ENCODE results near the gene PTBP1.
A peak's percentile ranks its signal among the peaks of the same experiment; 100 is the strongest.

The PTBP1 gene

DNA sequence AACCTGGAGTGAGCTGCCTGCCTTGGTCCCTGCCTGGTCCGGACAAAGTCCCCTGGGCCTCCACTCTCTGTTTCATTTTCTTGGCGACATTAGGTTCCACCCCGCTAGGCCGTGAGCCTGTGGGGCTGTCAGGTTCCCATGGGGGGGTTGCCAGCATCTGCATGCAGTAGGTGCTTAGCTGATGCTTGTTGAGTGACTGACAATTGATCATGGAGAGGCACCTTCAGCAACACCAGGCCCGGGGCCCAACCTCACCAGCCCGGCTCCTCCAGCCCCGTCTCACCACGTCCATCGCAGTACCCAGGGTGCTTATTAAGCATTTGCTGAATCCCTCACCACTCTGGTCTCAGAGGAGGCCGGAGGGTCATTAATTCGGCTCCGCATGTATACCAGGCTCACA is 33.0 kb upstream of the PTBP1 start:
- peaks cover 7% of the 10 kb centered on the region for H3K27me3 Mint-ChIP-seq
- no peaks in the 10 kb centered on the region for H3K4me1 Mint-ChIP-seq
- DNase-seq (no peak), ATAC-seq (no peak)
- peaks cover 0 to 7% of the 10 kb centered on the region in 2 donors for H3K9me3 Mint-ChIP-seq
- no peak overlapping the region for H3K27ac Mint-ChIP-seq
- H3K4me3 Mint-ChIP-seq, result no peak overlapping the region

DNA sequence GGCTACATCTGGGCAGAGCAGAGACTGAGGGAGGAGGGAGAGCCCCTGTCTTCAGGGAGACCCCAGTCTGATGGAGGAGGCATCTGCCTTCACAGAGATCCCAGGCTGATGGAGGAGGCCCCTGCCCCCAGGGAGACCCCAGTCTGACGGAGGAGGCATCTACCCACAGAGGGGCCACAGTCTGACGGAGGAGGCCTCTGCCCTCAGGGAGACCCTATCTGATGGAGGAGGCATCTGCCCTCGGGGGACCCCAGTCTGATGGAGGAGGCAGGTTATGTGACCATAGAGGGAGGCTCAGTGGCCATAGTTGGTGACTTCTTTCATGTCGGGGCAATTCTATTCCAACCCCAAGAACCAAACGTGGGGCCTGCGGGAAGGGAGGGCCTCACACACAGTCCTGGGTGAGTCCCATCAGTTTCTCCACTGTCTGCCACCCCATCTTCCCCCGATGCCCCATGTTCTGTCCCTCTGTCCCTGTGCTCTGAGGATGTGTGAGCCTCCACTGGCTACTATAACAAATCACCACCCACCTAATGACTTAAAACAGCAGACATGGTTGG is 32.0 kb upstream of the PTBP1 start:
- peaks cover 7% of the 10 kb centered on the region for H3K27me3 Mint-ChIP-seq
- DNase-seq (no peak), ATAC-seq (no peak)
- peaks cover 2% of the 10 kb centered on the region for H3K4me1 Mint-ChIP-seq
- no peak overlapping the region for H3K4me3 Mint-ChIP-seq
- no peak overlapping the region for H3K27ac Mint-ChIP-seq
- H3K9me3 Mint-ChIP-seq, result no peaks in the 10 kb centered on the region

DNA sequence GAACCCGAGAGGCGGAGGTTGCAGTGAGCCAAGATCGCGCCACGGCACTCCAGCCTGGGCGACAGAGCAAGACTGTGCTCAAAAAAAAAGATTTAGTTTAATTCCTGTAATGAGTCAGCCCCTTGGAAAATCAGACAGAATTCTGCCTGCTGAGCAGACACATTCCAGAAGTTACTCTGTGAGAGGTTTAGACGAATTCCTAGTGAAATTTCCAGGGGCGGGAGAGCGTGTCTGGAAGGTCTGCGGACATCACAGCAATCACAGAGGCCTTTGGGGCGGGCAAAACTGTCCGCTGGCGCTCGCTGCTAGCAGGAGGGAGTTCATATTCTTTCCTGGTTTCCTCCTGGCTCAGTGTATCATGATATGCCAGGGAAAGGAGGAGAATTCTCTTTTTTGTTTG is 28.8 kb upstream of the PTBP1 start:
- no peak for ATAC-seq
- no peak for DNase-seq
- Mint-ChIP-seq H3K4me1 (peaks cover 5% of the 10 kb centered on the region), H3K9me3 (no peaks in the 10 kb centered on the region), H3K27me3 (peaks cover 15% of the 10 kb centered on the region), H3K4me3 (no peak overlapping the region), H3K27ac (no peak overlapping the region)

DNA sequence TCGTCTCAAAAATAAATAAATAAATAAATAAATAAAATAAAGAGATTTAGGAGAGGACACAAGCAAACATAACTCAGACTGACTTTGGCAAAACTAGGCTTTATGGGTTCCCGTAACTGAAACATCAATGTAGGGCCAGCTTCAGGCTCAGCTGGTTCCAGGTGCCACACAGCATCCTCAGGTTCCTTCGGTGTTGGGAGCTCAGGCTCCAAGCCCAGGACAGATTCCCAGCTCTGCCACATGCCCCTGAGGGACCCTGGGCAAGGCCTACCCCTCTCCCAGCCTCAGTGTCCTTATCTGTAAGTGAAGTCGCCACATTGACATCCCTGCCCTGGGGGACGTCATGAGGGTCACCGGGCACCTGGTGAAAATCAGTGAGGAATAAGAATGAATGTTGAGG is 27.6 kb upstream of the PTBP1 start:
- Mint-ChIP-seq H3K27ac (no peak overlapping the region), H3K27me3 (peaks cover 15% of the 10 kb centered on the region), H3K9me3 (no peaks in the 10 kb centered on the region), H3K4me1 (peaks cover 5% of the 10 kb centered on the region), H3K4me3 (peak overlapping the region in 1 of 2 donors; percentile 31)
- ATAC-seq (no peak), DNase-seq (no peak)

DNA sequence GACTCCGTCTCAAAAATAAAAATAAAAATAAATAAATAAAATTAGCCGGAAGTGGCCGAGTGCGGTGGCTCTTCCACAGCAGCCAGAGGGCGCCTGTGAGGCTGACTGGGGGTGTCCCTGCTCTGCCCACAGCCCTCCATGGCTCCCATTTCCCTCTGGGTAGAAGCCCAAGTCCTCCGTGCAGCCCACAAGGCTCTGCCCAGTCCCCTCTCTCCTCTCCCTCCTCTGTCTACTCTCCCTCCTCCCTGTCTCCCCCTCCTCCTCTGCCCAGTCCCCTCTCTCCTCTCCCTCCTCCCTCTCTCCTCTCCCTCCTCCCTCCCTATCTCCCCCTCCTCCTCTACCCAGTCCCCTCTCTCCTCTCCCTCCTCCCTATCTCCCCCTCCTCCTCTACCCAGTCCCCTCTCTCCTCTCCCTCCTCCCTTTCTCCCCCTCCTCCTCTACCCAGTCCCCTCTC is 25.9 kb upstream of the PTBP1 start:
- Mint-ChIP-seq H3K27ac (no peak overlapping the region), H3K27me3 (peaks cover 15% of the 10 kb centered on the region), H3K4me1 (peaks cover 5% of the 10 kb centered on the region), H3K9me3 (no peaks in the 10 kb centered on the region), H3K4me3 (no peak overlapping the region)
- ATAC-seq, result peak; percentile 80
- peak; percentile 28 to 53 for DNase-seq

DNA sequence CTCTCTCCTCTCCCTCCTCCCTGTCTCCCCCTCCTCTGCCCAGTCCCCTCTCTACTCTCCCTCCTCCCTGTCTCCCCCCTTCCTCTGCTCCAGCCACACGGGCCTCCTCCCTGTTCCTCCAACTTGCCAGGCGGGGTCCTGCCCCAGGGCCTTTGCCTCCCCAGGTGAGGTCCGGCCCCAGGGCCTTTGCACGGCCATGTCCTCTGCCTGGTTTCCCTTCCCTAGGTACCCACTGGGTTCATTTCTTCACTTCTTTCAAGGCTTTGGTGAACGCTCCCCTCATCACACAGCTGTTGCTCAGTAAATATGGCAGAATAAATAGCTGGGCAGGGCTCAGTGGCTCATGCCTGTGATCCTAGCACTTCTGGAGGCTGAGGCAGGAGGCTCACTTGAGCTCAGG is 25.2 kb upstream of the PTBP1 start:
- ATAC-seq, result no peak
- Mint-ChIP-seq H3K27ac (no peak overlapping the region), H3K4me3 (no peak overlapping the region), H3K27me3 (peaks cover 12% of the 10 kb centered on the region), H3K9me3 (no peaks in the 10 kb centered on the region), H3K4me1 (peaks cover 5% of the 10 kb centered on the region)
- DNase-seq, result no peak

DNA sequence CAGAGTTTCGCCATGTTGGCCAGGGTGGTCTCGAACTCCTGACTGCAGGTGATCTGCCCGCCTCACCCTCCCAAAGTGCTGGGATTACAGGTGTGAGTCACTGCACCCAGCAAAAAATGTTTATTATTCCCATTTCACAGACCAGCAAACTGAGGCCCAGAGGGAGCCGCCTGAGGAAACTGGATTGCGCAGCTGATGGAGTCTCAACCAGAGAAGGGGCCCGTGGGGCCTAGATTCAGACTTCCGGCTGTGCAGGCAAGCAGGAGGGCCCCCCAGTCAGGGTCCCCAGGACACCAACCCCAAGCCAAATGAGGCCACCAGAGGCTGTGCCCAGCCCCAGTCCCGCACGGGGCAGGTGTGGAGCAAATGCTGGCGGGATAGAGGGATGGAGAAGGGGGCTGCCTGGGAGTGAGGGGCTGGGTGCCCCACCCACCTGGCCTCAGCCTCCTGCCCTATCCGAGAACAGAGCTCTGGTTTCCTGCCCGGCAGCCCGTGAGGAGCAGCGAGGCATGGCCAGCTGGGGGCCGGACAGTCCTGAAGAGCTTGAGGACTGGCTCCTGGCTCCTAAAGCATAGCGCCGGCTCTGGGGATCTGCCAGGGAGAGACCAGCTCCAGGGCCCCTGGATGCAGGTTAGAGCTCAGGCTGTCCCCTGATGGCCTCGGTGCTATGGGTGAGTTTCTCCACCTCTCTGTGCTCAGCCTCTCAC is 24.4 kb upstream of the PTBP1 start:
- Mint-ChIP-seq H3K4me3 (no peak overlapping the region), H3K27ac (no peak overlapping the region), H3K4me1 (peaks cover 5% of the 10 kb centered on the region), H3K9me3 (no peaks in the 10 kb centered on the region), H3K27me3 (peaks cover 8% of the 10 kb centered on the region)
- ATAC-seq (no peak), DNase-seq (no peak)

DNA sequence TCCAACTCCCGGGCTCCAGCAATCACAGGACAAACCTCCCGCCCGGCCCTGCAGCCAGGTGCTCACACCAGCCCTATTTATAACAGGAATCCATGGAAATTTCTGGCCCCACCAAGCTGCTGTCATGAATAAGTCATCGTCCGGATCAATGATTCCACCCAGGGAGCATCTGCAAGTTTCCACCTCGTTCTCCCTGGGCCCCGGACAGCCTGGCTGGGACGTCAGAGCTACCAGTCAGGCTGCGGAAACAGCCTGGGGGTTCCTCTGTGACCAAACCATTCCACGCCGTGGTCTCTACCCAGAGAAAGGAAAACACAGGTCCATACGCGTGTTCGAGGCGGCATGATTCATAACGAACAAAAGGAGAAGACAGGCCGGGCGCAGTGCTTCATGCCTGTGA is 20.7 kb upstream of the PTBP1 start:
- ATAC-seq (no peak), DNase-seq (no peak)
- no peak overlapping the region for H3K27ac Mint-ChIP-seq

DNA sequence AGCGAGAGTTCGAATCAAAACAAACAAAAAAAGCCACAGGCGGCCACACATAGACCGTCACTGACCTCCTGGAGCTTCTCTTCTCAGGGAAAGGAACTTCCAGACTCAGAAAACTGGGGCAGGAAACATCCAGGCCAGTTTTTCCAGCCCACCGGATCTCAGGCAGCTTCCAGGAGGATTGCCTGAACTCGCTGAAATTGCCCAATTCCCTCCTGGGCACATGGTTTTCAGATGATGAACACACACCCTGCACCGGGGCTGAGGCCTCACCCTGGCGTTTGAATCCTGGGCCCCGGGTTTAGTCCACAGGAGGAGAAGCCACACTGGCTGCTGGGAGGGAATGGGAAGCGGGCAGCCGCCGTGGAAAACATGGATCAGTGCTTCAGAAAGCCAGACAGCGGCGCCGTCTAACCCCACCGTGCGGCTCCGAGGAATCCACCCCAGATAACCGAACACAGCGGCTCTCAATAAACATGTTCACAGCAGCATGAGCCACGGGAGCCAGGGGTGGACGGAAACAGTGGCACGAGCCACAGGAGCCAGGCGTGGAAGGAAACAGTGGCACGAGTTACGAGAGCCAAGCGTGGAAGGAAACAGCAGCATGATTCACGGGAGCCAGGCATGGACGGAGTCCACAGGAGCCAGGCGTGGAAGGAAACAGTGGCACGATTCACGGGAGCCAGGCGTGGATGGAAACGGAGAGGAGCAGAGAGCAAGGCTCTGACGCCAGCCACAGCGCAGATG is 18.2 kb upstream of the PTBP1 start:
- no peak overlapping the region for H3K27ac Mint-ChIP-seq
- no peaks in the 10 kb centered on the region for H3K4me1 Mint-ChIP-seq
- peaks cover 7% of the 10 kb centered on the region for H3K27me3 Mint-ChIP-seq
- ATAC-seq (no peak), DNase-seq (no peak)
- H3K9me3 Mint-ChIP-seq, result no peaks in the 10 kb centered on the region
- no peak overlapping the region for H3K4me3 Mint-ChIP-seq

More for the DNA sequence above, 20.7 kb upstream of the PTBP1 start:
- peaks cover 15% of the 10 kb centered on the region for H3K27me3 Mint-ChIP-seq
- no peaks in the 10 kb centered on the region for H3K4me1 Mint-ChIP-seq
- no peak overlapping the region for H3K4me3 Mint-ChIP-seq
- H3K9me3 Mint-ChIP-seq, result no peaks in the 10 kb centered on the region

DNA sequence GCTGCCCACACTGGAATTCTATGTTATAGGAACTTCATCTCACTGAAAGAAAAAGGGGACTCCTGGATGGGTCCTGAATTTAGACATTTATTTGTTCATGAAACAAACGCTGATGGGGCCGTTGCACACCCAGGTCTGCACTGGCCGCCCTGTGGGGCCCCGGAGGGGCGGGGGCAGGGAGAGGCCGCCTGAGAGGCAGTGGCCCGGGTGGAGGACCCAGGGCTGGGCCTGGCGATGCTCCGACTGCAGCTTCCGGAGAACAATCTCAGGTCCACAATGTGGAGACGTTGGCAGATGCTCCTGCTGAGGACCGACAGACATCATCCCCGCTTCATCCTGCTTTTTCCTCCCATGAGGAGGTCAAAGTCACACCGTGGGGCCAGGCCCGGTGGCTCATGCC is 16.3 kb upstream of the PTBP1 start:
- H3K9me3 Mint-ChIP-seq, result no peaks in the 10 kb centered on the region
- H3K4me1 Mint-ChIP-seq, result no peaks in the 10 kb centered on the region
- no peak for DNase-seq
- no peak overlapping the region for H3K27ac Mint-ChIP-seq
- ATAC-seq, result no peak
- H3K4me3 Mint-ChIP-seq, result no peak overlapping the region
- peaks cover 7% of the 10 kb centered on the region for H3K27me3 Mint-ChIP-seq

DNA sequence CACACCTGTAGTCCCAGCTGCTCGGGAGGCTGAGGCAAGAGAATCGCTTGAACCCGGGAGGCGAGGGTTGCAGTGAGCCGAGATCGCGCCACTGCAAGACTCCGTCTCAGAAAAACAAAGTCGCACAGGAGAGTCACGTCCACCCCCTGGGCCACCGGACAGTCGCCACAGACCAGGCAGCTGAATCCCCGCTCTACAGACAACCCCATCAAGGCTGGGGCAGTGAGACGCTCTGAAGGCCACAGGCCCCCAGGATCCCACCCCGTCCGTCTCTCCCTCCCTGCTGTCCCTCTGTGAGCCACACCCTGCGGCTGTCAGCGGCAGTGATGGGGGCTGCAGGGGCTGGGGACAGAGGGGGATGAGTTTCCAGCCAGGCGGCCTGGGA is 15.5 kb upstream of the PTBP1 start:
- no peaks in the 10 kb centered on the region for H3K4me1 Mint-ChIP-seq
- DNase-seq (no peak), ATAC-seq (no peak)
- H3K9me3 Mint-ChIP-seq, result no peaks in the 10 kb centered on the region
- H3K4me3 Mint-ChIP-seq, result no peak overlapping the region
- H3K27me3 Mint-ChIP-seq, result peaks cover 7% of the 10 kb centered on the region
- no peak overlapping the region for H3K27ac Mint-ChIP-seq

DNA sequence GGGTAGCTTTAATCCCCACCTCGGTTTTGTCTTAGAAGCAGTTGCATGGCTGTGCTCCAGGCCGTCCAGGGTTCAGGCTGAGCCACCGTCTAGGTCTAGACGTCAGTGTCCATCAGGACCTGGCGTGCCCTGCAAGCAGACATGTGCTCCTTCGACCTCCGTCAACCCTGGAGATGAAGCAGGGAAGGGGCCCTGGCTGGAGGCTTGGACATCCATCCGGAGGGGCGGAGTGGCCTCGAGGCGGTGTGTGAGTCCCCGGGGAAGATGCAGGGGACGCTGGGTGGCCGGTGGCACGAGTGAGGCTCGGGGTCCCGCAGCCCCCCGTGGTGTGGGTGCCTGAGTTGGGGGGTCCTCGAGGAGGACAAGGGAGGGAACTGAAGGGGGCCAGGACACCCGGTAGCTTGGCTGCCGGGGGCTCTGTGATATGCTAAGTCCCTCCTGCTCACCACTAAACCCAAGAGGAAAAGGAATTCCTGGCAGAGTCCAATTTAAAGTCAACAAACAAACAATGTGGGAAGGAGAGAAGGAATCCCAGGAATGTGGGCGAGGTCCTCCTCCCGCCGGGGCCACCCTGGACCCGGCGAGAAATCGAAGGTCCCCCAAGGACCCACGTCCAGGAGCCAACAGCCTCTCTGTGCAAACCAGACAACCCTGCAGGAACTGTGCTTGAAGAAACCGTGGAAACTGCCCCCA is 14.9 kb upstream of the PTBP1 start:
- no peak for DNase-seq

DNA sequence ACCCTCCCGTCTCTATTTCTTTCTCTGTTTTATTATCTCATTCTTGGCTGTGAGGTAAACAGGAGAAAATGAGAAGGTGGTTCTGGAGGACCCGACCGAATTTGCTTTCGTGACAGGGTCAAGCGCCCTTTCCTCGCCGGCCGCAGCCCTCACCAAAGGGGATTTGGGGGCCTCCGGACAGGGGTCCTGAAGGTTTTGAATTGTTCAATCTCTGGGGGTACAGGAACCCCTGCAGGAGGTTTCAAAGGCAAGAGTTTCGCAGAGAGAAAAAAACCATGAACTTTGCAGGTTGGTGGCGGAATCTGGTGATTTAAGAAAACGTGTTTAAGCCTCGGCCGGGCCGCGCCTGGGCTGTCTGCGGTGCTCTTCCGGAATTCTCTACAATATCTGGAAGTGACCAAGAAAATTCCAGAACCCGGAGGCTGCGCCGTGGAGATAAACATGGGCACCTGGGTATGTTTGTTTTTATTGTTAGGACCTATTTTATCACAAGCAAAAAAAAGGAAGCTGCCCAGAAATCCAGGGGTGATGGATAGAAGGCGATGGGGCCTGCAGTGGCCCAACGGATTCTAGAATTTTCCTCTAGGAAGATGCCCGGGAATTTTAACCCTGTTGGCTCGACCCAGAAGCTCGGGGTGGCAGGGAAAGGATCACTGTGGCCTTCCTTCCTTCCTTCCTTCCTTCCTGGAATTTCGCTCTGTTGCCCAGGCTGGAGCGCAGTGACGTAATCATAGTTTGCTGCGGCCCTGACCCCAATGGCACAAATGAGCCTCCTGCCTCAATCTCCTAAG is 14.2 kb upstream of the PTBP1 start:
- peaks cover 7% of the 10 kb centered on the region for H3K27me3 Mint-ChIP-seq
- DNase-seq (no peak), ATAC-seq (no peak)
- H3K27ac Mint-ChIP-seq, result no peak overlapping the region
- H3K9me3 Mint-ChIP-seq, result no peaks in the 10 kb centered on the region
- H3K4me1 Mint-ChIP-seq, result no peaks in the 10 kb centered on the region
- no peak overlapping the region for H3K4me3 Mint-ChIP-seq

More for the DNA sequence above, 14.9 kb upstream of the PTBP1 start:
- no peaks in the 10 kb centered on the region for H3K9me3 Mint-ChIP-seq
- H3K27me3 Mint-ChIP-seq, result peaks cover 7% of the 10 kb centered on the region
- no peaks in the 10 kb centered on the region for H3K4me1 Mint-ChIP-seq
- H3K27ac Mint-ChIP-seq, result no peak overlapping the region
- H3K4me3 Mint-ChIP-seq, result no peak overlapping the region
- no peak for ATAC-seq

DNA sequence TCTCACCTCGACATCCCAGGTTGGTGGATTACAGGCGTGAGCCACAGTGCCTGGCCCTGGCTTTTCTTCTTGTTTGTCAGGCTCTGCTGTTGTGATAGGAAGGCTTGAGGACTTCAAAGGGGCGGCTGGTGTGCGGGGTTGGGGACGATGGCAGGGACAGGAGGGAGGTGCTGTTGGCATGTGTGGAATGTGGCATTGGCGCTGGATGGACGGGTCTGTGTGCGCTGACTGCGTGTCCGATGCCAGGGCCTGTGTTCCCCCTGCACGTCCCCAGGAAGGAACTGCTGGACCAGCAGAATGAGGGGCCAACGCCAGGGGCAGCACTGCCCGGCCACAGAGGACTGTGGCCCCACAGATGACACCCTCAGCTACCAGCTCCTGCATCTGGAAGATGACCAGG is 12.7 kb upstream of the PTBP1 start:
- DNase-seq (no peak), ATAC-seq (no peak)
- Mint-ChIP-seq H3K4me3 (no peak overlapping the region), H3K27me3 (peaks cover 9% of the 10 kb centered on the region), H3K9me3 (no peaks in the 10 kb centered on the region), H3K4me1 (no peaks in the 10 kb centered on the region), H3K27ac (peak overlapping the region in 1 of 2 donors; percentile 42)

DNA sequence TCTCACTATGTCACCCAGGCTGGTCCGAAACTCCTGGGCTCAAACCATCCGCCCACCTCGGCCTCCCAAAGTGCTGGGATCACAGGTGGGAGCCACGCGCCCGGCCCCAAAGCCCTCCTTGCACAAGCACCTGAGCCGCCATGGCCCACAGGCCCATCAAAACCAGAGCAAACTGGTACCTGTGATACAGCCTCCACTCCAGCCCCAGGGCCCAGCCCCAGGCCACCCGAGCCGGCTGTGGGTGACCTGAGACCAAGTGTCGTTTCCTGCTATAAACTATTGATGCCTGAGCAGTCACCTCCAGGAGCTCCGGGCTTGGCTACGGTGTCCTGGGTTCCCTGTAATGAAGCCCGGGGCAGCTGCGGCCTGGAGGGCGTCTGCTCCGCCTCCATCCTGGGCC is 9.7 kb upstream of the PTBP1 start:
- Mint-ChIP-seq H3K9me3 (no peaks in the 10 kb centered on the region), H3K4me3 (no peak overlapping the region), H3K4me1 (no peaks in the 10 kb centered on the region), H3K27me3 (peaks cover 15% of the 10 kb centered on the region), H3K27ac (no peak overlapping the region)
- DNase-seq (no peak), ATAC-seq (no peak)
